Panc1 (cell line): Measurements from ENCODE around the gene CDK6. TPM values are rescaled to one million over a fixed set of nuclear protein-coding genes. Genes with fewer than 3 reads are reported as not detected.

Experiments used
- ATAC-seq: fragments of 200-7000 bp; cut with Tn5 transposase; 2 replicates; pipeline ENCODE4 v1.9.1; 2020; ENCODE audit warnings: mild to moderate bottlenecking, moderate library complexity
- BruUV-seq: library from RNA; stranded (reverse); fragments of 400-500 nt; replicated peaks from 2 replicates; lab custom pipeline; 2021; lab: Mats Ljungman, UMichigan
- CTCF ChIA-PET: fragments of 300-600 bp; sonication (Branson Sonifier 250); formaldehyde crosslinking; loops from one replicate; lab custom pipeline; 2022; ENCODE audit warnings: antibody characterized with exemption; lab: Charles Lee
- POLR2A ChIA-PET: fragments of 300-600 bp; sonication (Branson Sonifier 250); formaldehyde crosslinking; loops from one replicate; lab custom pipeline; 2022; ENCODE audit warnings: antibody characterized with exemption; lab: Charles Lee
- DNase-seq: peaks from one replicate; pipeline ENCODE4 v3.0.0-alpha.2; 2010; ENCODE audit warnings: low read depth, low spot score
- H3K27ac ChIP-seq: 2 replicates; pipeline ENCODE4 v1.5.1; 2011; ENCODE audit warnings: mild to moderate bottlenecking, low read length, inconsistent platforms
- H3K27me3 ChIP-seq: fragments of 200-500 bp; sonication (Bioruptor generic); 2 replicates; pipeline ENCODE4 v1.6.0; 2014; ENCODE audit warnings: low read length, inconsistent platforms; ENCODE audit not compliant: control insufficient read depth, insufficient read depth
- H3K36me3 ChIP-seq: fragments of 200-500 bp; sonication (Bioruptor generic); 2 replicates; pipeline ENCODE4 v1.5.1; 2014; ENCODE audit warnings: inconsistent platforms, mild to moderate bottlenecking, low read length, moderate library complexity; ENCODE audit not compliant: control insufficient read depth, insufficient read depth
- H3K4me1 ChIP-seq: 2 replicates; pipeline ENCODE4 v1.5.1; 2011; ENCODE audit warnings: inconsistent platforms, mild to moderate bottlenecking, low read length, moderate library complexity; ENCODE audit not compliant: control insufficient read depth, insufficient read depth
- H3K4me3 ChIP-seq, 2 experiments: 2 replicates each; pipeline ENCODE4 v1.5.1; 2011 to 2012; ENCODE audit warnings: low read depth in 2 of 2, low read length in 2 of 2, mild to moderate bottlenecking in 2 of 2, inconsistent platforms in 1 of 2, moderate library complexity in 1 of 2
- H3K9me3 ChIP-seq: fragments of 200-500 bp; sonication (Bioruptor generic); 2 replicates; pipeline ENCODE4 v1.5.1; 2014; ENCODE audit warnings: low read depth, mild to moderate bottlenecking, inconsistent platforms, low read length, moderate library complexity; ENCODE audit not compliant: control insufficient read depth, insufficient read depth
- CTCF ChIP-seq: fragments of 450-650 bp; IDR thresholded peaks from 2 replicates; pipeline ENCODE4 v1.5.1; 2017; ENCODE audit warnings: mild to moderate bottlenecking
- POLR2AphosphoS5 ChIP-seq: IDR thresholded peaks from 2 replicates; pipeline ENCODE4 v1.6.1; 2012; ENCODE audit warnings: mild to moderate bottlenecking, low read depth, low read length, moderate library complexity
- REST ChIP-seq, 2 experiments: IDR thresholded peaks; 2 replicates each; pipeline ENCODE4 v1.6.1; 2011 to 2012; ENCODE audit warnings: low read depth in 2 of 2, control low read depth in 1 of 2, low read length in 1 of 2, mild to moderate bottlenecking in 1 of 2, moderate library complexity in 1 of 2; ENCODE audit not compliant: insufficient read depth in 1 of 2
- SIN3A ChIP-seq: IDR thresholded peaks from 2 replicates; pipeline ENCODE4 v1.6.1; 2012; ENCODE audit warnings: low read depth, mild to moderate bottlenecking, low read length, moderate library complexity, borderline replicate concordance; ENCODE audit not compliant: insufficient read depth
- TCF7L2 ChIP-seq: IDR thresholded peaks from 2 replicates; pipeline ENCODE4 v1.6.1; 2011; ENCODE audit warnings: mild to moderate bottlenecking, low read depth, low read length, inconsistent platforms
- in situ Hi-C: cut with HindIII; loops from 2 replicates; pipeline ENCODE4 v1.10.0; 2016; ENCODE audit warnings: low sequenced_read_pairs, low pct_unique_long_range_greater_than_20kb
- intact Hi-C: fragments of 100-400 bp; cut with micrococcal nuclease; formaldehyde crosslinking; loops from one replicate; pipeline ENCODE4 v1.10.0; 2022; ENCODE audit not compliant: unreplicated experiment
- total RNA-seq: library from RNA; stranded (reverse); gene quantifications from one replicate; pipeline ENCODE4 v1.2.1, GENCODE V29; 2021; ENCODE audit not compliant: unreplicated experiment

CDK6 gene
- total RNA-seq, 1 experiment from 2014 or later = 57.4 TPM

- Histone ChIP-seq H3K9me3 (no peaks in the 10 kb centered on the region), H3K4me3 (no peak overlapping the region), H3K27me3 (no peaks in the 10 kb centered on the region), H3K36me3 (no peaks in the 10 kb centered on the region), H3K4me1 (peaks cover 54% of the 10 kb centered on the region), H3K27ac (peak overlapping the region; percentile 83)
- CTCF ChIA-PET = no interaction called here
- peak; percentile 91 for ATAC-seq
- BruUV-seq = no TSS peak
- TF ChIP-seq REST (IDR thresholded peaks at IDR 0.05; ENCODE audit: insufficient read depth in 1 of 2, low read depth in 2 of 2, low read length in 1 of 2) (no peak), SIN3A (no peak), CTCF (no peak), TCF7L2 (0 out of 2 replicates have a peak, but pooled peaks have one; percentile 33), POLR2AphosphoS5 (no peak)
- in situ Hi-C loops = no loop called here
- intact Hi-C loops = no loop called here
- DNase-seq = peak; percentile 92
- POLR2A ChIA-PET = interaction anchor here (0.7 kb wide), 1 partner anchor 20 kb away, joined by 4 read pairs; no protein-coding TSS in a partner anchor
Observed at GRCh38 chr7:92751902-92752901, 84.2 kb downstream of the CDK6 start.

GRCh38 chr7:92750946-92751345 is 85.4 kb downstream of the CDK6 start:
- ATAC-seq = no peak
- Histone ChIP-seq H3K4me1 (peaks cover 54% of the 10 kb centered on the region), H3K9me3 (peaks cover under 1% of the 10 kb centered on the region; the same call in 1 of the 2 replicates), H3K27ac (peak overlapping the region; percentile 44), H3K36me3 (no peaks in the 10 kb centered on the region), H3K4me3 (no peak overlapping the region), H3K27me3 (no peaks in the 10 kb centered on the region)
- POLR2A ChIA-PET = no interaction called here
- TF ChIP-seq CTCF (no peak), TCF7L2 (no peak), POLR2AphosphoS5 (no peak), SIN3A (no peak), REST (IDR thresholded peaks at IDR 0.05; ENCODE audit: insufficient read depth in 1 of 2, low read depth in 2 of 2, low read length in 1 of 2) (no peak)
- no TSS peak for BruUV-seq
- CTCF ChIA-PET = interaction anchor here (0.6 kb wide), 1 partner anchor 285 kb away, joined by 3 read pairs; no protein-coding TSS in a partner anchor
- intact Hi-C loops (no loop called here), in situ Hi-C loops (no loop called here)
- no peak for DNase-seq
